Neural progenitor cell (in vitro differentiated cells): Measurements from ENCODE around the gene NBEA. TPM values are rescaled to one million over a fixed set of nuclear protein-coding genes. Genes with fewer than 3 reads are reported as not detected.

Experiments
- DNase-seq: peaks from one replicate; pipeline ENCODE4 v3.0.0-alpha.2; 2016; ENCODE audit warnings: low spot score
- H2AFZ ChIP-seq: fragments of 200-600 bp; sonication (generic); replicated peaks from 2 replicates; pipeline ENCODE4 v1.6.1; 2016; ENCODE audit warnings: antibody characterized with exemption
- H3F3A ChIP-seq: fragments of 200-600 bp; sonication (generic); 2 replicates; pipeline ENCODE4 v1.6.1; 2016; ENCODE audit warnings: antibody characterized with exemption, low read depth
- H3K27ac ChIP-seq: fragments of 200-600 bp; sonication (generic); 2 replicates; pipeline ENCODE4 v1.5.1; 2016; ENCODE audit warnings: mild to moderate bottlenecking
- H3K27me3 ChIP-seq: fragments of 200-600 bp; sonication (generic); 2 replicates; pipeline ENCODE4 v1.6.1; 2016; ENCODE audit warnings: mild to moderate bottlenecking, moderate library complexity
- H3K36me3 ChIP-seq: fragments of 200-600 bp; sonication (generic); 2 replicates; pipeline ENCODE4 v1.5.1; 2016
- H3K4me1 ChIP-seq: fragments of 200-600 bp; sonication (generic); 2 replicates; pipeline ENCODE4 v1.6.1; 2016; ENCODE audit warnings: mixed run types
- H3K4me2 ChIP-seq: fragments of 200-600 bp; sonication (generic); 2 replicates; pipeline ENCODE4 v1.6.1; 2016
- H3K4me3 ChIP-seq: fragments of 200-600 bp; sonication (generic); 2 replicates; pipeline ENCODE4 v1.5.1; 2016
- H3K79me2 ChIP-seq: fragments of 200-600 bp; sonication (generic); 2 replicates; pipeline ENCODE4 v1.6.1; 2016; ENCODE audit warnings: low read depth
- H3K9ac ChIP-seq: fragments of 200-600 bp; sonication (generic); 2 replicates; pipeline ENCODE4 v1.6.1; 2016
- H3K9me3 ChIP-seq: fragments of 200-600 bp; sonication (generic); 2 replicates; pipeline ENCODE4 v1.5.1; 2016; ENCODE audit warnings: low read depth
- H4K20me1 ChIP-seq: fragments of 200-600 bp; sonication (generic); 2 replicates; pipeline ENCODE4 v1.6.1; 2016; ENCODE audit warnings: low read depth
- H3K27ac Mint-ChIP-seq: 3 replicates; pipeline ENCODE4 v1.8.0; 2021; ENCODE audit warnings: mixed read lengths
- H3K27me3 Mint-ChIP-seq: 2 replicates; pipeline ENCODE4 v1.8.0; 2022; ENCODE audit warnings: low read depth, mild to moderate bottlenecking, inconsistent platforms, moderate library complexity, mixed read lengths; ENCODE audit not compliant: insufficient read depth
- H3K36me3 Mint-ChIP-seq: 3 replicates; pipeline ENCODE4 v1.8.0; 2021; ENCODE audit warnings: mixed read lengths
- H3K4me1 Mint-ChIP-seq: 3 replicates; pipeline ENCODE4 v1.8.0; 2021; ENCODE audit warnings: mixed read lengths
- H3K4me3 Mint-ChIP-seq: 3 replicates; pipeline ENCODE4 v1.8.0; 2021; ENCODE audit warnings: mild to moderate bottlenecking, moderate library complexity, mixed read lengths
- H3K9me3 Mint-ChIP-seq: 3 replicates; pipeline ENCODE4 v1.8.0; 2020; ENCODE audit warnings: mixed read lengths
- EZH2 ChIP-seq: fragments of 200-600 bp; sonication (generic); IDR thresholded peaks from 2 replicates; pipeline ENCODE4 v1.6.1; 2017; ENCODE audit warnings: antibody characterized with exemption, mild to moderate bottlenecking, moderate library complexity
- EZH2phosphoT487 ChIP-seq: fragments of 200-600 bp; sonication (generic); IDR thresholded peaks from 2 replicates; pipeline ENCODE4 v1.6.1; 2017; ENCODE audit warnings: antibody characterized with exemption
- total RNA-seq: library from RNA; depleted of rRNA; stranded (reverse); fragments of >200 nt; gene quantifications from 2 replicates; pipeline ENCODE4 v1.2.3, GENCODE V29; 2015; ENCODE audit warnings: low replicate concordance
- TF ChIP-seq, protein P1 (sequence below): fragments of 200-600 bp; sonication (generic); IDR thresholded peaks from 2 replicates; pipeline ENCODE4 v1.5.1; 2017; ENCODE audit warnings: antibody characterized with exemption, mild to moderate bottlenecking

NBEA gene
- total RNA-seq, 1 donor from 2014 or later = 31.0 TPM

DNA sequence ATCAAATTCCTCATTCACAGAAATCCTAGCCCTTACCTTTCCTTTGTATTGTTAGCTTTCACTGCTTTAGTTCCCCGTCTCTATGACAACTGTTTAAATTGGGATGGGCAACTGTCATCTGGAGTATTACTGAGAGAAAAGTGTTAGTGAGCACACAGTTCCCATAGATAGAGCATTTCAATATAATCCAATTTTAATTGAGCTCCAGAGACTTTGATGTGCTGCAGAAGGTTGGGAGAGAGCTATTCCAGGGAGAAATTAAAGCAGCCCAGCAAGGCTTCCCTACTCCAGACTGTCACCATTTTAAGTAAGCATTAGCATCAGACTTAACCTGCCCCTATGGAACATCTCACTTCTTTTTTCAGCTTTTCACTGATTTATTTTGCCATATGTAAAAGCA lies 589.5 kb downstream of the NBEA start:
- H3K27me3 Mint-ChIP-seq = no peaks in the 10 kb centered on the region
- H3K4me3 Mint-ChIP-seq = no peak overlapping the region
- no peak overlapping the region for H3K4me3 ChIP-seq
- no peaks in the 10 kb centered on the region for H3K36me3 ChIP-seq
- peaks cover 13% of the 10 kb centered on the region for H4K20me1 ChIP-seq
- H3F3A ChIP-seq = peaks cover 12% of the 10 kb centered on the region
- peaks cover 25% of the 10 kb centered on the region for H3K4me1 ChIP-seq
- H3K9me3 Mint-ChIP-seq = no peaks in the 10 kb centered on the region
- no peak overlapping the region for H3K27ac ChIP-seq
- no peaks in the 10 kb centered on the region for H3K36me3 Mint-ChIP-seq
- no peaks in the 10 kb centered on the region for H3K27me3 ChIP-seq
- TF ChIP-seq, protein P1, sequence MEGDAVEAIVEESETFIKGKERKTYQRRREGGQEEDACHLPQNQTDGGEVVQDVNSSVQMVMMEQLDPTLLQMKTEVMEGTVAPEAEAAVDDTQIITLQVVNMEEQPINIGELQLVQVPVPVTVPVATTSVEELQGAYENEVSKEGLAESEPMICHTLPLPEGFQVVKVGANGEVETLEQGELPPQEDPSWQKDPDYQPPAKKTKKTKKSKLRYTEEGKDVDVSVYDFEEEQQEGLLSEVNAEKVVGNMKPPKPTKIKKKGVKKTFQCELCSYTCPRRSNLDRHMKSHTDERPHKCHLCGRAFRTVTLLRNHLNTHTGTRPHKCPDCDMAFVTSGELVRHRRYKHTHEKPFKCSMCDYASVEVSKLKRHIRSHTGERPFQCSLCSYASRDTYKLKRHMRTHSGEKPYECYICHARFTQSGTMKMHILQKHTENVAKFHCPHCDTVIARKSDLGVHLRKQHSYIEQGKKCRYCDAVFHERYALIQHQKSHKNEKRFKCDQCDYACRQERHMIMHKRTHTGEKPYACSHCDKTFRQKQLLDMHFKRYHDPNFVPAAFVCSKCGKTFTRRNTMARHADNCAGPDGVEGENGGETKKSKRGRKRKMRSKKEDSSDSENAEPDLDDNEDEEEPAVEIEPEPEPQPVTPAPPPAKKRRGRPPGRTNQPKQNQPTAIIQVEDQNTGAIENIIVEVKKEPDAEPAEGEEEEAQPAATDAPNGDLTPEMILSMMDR = no peak
- no peaks in the 10 kb centered on the region for H3K79me2 ChIP-seq
- no peak for DNase-seq
- H3K4me1 Mint-ChIP-seq = peaks cover 30% of the 10 kb centered on the region
- peak overlapping the region; percentile 11 for H3K27ac Mint-ChIP-seq
- no peaks in the 10 kb centered on the region for H3K9me3 ChIP-seq
- no peak overlapping the region for H3K4me2 ChIP-seq
- no peak overlapping the region for H3K9ac ChIP-seq
- no peak overlapping the region for H2AFZ ChIP-seq

DNA sequence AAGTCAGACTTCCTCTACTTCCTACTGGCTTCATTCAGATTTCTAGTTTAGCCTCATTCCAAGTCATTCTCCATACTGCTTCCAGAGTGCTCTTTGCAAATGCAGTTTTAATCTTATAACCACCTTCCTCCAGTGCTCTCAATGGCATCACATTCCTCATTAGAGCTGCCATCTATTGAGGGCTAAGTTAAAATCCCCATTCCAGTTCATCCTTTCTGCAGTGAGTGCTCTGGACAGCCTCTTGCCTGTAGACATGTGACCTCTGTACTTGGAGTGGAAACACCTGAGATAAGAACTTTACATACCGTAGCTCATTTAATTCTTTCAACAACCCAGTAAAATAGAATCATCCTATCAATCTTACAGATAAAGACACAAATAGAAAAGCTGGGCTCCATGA lies 592.3 kb downstream of the NBEA start:
- Mint-ChIP-seq H3K9me3 (no peaks in the 10 kb centered on the region), H3K27ac (no peak overlapping the region)

DNA sequence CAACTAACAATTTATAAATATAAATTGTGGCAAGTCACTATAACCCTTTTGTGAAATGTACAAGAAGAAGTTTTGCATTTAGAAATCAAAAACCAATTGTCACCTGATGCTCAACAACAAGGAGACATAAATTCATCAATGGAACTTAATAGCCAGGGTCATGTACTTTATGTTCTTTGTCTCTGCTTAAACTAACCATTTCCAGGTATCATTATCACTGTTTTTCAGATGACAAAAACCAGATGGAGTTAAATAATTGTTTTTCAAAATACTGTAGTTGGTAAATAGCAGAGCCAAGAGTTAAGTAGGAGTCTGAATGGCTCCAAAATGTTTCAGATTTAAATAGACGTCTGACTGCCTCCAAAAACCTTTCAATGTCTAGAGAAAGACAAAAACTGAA lies 606.7 kb downstream of the NBEA start:
- no peak for TF ChIP-seq EZH2
- TF ChIP-seq, protein P1 = no peak
- no peak for TF ChIP-seq EZH2phosphoT487
- no peak overlapping the region for H2AFZ ChIP-seq
- no peak overlapping the region for H3K4me3 Mint-ChIP-seq
- H3K4me1 ChIP-seq = no peaks in the 10 kb centered on the region
- no peaks in the 10 kb centered on the region for H3K79me2 ChIP-seq
- H3K9me3 Mint-ChIP-seq = no peaks in the 10 kb centered on the region
- H3F3A ChIP-seq = no peaks in the 10 kb centered on the region
- no peaks in the 10 kb centered on the region for H4K20me1 ChIP-seq
- H3K4me1 Mint-ChIP-seq = no peaks in the 10 kb centered on the region
- DNase-seq = no peak
- no peaks in the 10 kb centered on the region for H3K36me3 Mint-ChIP-seq
- H3K4me2 ChIP-seq = no peak overlapping the region
- no peak overlapping the region for H3K9ac ChIP-seq
- H3K4me3 ChIP-seq = no peak overlapping the region
- H3K27me3 ChIP-seq = no peaks in the 10 kb centered on the region
- H3K36me3 ChIP-seq = no peaks in the 10 kb centered on the region
- no peaks in the 10 kb centered on the region for H3K9me3 ChIP-seq
- no peaks in the 10 kb centered on the region for H3K27me3 Mint-ChIP-seq
- no peak overlapping the region for H3K27ac ChIP-seq
- no peak overlapping the region for H3K27ac Mint-ChIP-seq

More for the DNA sequence above, 592.3 kb downstream of the NBEA start:
- H3K79me2 ChIP-seq = no peaks in the 10 kb centered on the region
- H3K27ac ChIP-seq = no peak overlapping the region
- H3K9ac ChIP-seq = no peak overlapping the region
- DNase-seq = peak; percentile 18
- Mint-ChIP-seq H3K36me3 (no peaks in the 10 kb centered on the region), H3K4me1 (peaks cover 30% of the 10 kb centered on the region), H3K4me3 (no peak overlapping the region), H3K27me3 (no peaks in the 10 kb centered on the region)
- H4K20me1 ChIP-seq = peaks cover 13% of the 10 kb centered on the region
- H3K27me3 ChIP-seq = no peaks in the 10 kb centered on the region
- no peak overlapping the region for H3K4me3 ChIP-seq
- H3F3A ChIP-seq = peaks cover 12% of the 10 kb centered on the region
- H3K36me3 ChIP-seq = no peaks in the 10 kb centered on the region
- no peak overlapping the region for H2AFZ ChIP-seq
- TF ChIP-seq EZH2phosphoT487 = no peak
- TF ChIP-seq, protein P1 = no peak
- TF ChIP-seq EZH2 = no peak
- no peaks in the 10 kb centered on the region for H3K9me3 ChIP-seq
- H3K4me1 ChIP-seq = peaks cover 25% of the 10 kb centered on the region
- no peak overlapping the region for H3K4me2 ChIP-seq

DNA sequence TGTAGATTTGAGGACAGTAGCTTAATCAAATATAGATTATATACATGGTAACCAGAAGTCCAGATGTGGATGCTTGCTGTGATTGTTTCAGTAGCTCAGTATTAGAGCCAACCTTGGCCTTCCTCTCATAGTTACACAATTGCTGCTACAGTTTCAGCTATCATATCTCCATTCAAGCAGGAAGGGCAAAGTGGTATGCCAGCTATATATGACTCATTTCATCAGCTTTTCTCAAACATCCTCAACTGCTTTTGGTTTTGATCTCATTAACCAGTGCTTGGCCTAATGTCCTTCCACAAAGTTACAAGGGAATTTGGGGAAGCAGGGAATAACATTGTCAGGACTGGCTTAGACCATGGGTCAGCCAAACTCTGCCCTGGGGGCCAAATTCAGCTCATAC lies 607.4 kb downstream of the NBEA start:
- no peak overlapping the region for H3K27ac ChIP-seq
- no peak overlapping the region for H3K9ac ChIP-seq
- H3K36me3 ChIP-seq = no peaks in the 10 kb centered on the region
- H3K9me3 ChIP-seq = no peaks in the 10 kb centered on the region
- H3K4me1 Mint-ChIP-seq = no peaks in the 10 kb centered on the region
- no peaks in the 10 kb centered on the region for H3K9me3 Mint-ChIP-seq
- TF ChIP-seq, protein P1 = no peak
- TF ChIP-seq EZH2 (no peak), EZH2phosphoT487 (no peak)
- H2AFZ ChIP-seq = no peak overlapping the region
- H3K27ac Mint-ChIP-seq = no peak overlapping the region
- no peak overlapping the region for H3K4me3 ChIP-seq
- no peaks in the 10 kb centered on the region for H4K20me1 ChIP-seq
- no peak overlapping the region for H3K4me3 Mint-ChIP-seq
- no peaks in the 10 kb centered on the region for H3K27me3 Mint-ChIP-seq
- no peaks in the 10 kb centered on the region for H3F3A ChIP-seq
- DNase-seq = no peak
- H3K4me2 ChIP-seq = no peak overlapping the region
- H3K36me3 Mint-ChIP-seq = no peaks in the 10 kb centered on the region
- H3K4me1 ChIP-seq = no peaks in the 10 kb centered on the region
- no peaks in the 10 kb centered on the region for H3K27me3 ChIP-seq
- no peaks in the 10 kb centered on the region for H3K79me2 ChIP-seq
